SK-N-SH treated with all-trans-retinoic acid at 6 μM for 48 hours (cell line): Measurements from ENCODE around the gene ITPR2.

Experiments
- ARNTL ChIP-seq: fragments of 450-650 bp; formaldehyde crosslinking; IDR thresholded peaks from 2 replicates; pipeline ENCODE4 v1.5.0; 2020; ENCODE audit warnings: low read depth, mild to moderate bottlenecking, moderate library complexity, borderline replicate concordance
- ESRRG ChIP-seq: fragments of 250-450 bp; sonication (Bioruptor Pico); IDR thresholded peaks from 2 replicates; pipeline ENCODE4 v1.6.1; 2021; ENCODE audit warnings: mild to moderate bottlenecking
- ISL1 ChIP-seq: fragments of 250-450 bp; sonication (Bioruptor Pico); IDR thresholded peaks from 2 replicates; pipeline ENCODE4 v2.1.2; 2022; ENCODE audit warnings: mild to moderate bottlenecking, moderate library complexity
- PPARA ChIP-seq: fragments of 250-450 bp; sonication (Bioruptor Pico); IDR thresholded peaks from 2 replicates; pipeline ENCODE4 v1.5.0; 2020; ENCODE audit warnings: mild to moderate bottlenecking, borderline replicate concordance
- RARB ChIP-seq: fragments of 250-450 bp; sonication (Bioruptor Pico); IDR thresholded peaks from 2 replicates; pipeline ENCODE4 v1.8.0; 2021; ENCODE audit warnings: mild to moderate bottlenecking, moderate library complexity
- SNAI2 ChIP-seq: fragments of 250-450 bp; sonication (Bioruptor Pico); IDR thresholded peaks from 2 replicates; pipeline ENCODE4 v1.5.0; 2020; ENCODE audit warnings: mild to moderate bottlenecking, moderate library complexity
- TCF4 ChIP-seq: fragments of 250-450 bp; sonication (Bioruptor Pico); IDR thresholded peaks from 2 replicates; pipeline ENCODE4 v1.8.0; 2021; ENCODE audit warnings: mild to moderate bottlenecking, moderate library complexity, borderline replicate concordance
- TOX ChIP-seq: fragments of 250-450 bp; sonication (Bioruptor Pico); IDR thresholded peaks from 2 replicates; pipeline ENCODE4 v1.8.0; 2021; ENCODE audit warnings: mild to moderate bottlenecking, moderate library complexity, borderline replicate concordance
- ZFP3 ChIP-seq: fragments of 250-450 bp; sonication (Bioruptor Pico); IDR thresholded peaks from 2 replicates; pipeline ENCODE4 v1.5.0; 2020; ENCODE audit warnings: mild to moderate bottlenecking, moderate library complexity
- ZNF70 ChIP-seq: fragments of 450-650 bp; formaldehyde crosslinking; IDR thresholded peaks from 2 replicates; pipeline ENCODE4 v1.5.0; 2020; ENCODE audit warnings: mild to moderate bottlenecking, moderate library complexity
- TF ChIP-seq, protein P1 (sequence below): fragments of 250-450 bp; sonication (Bioruptor Pico); IDR thresholded peaks from 2 replicates; pipeline ENCODE4 v1.8.0; 2020; ENCODE audit warnings: mild to moderate bottlenecking, moderate library complexity, borderline replicate concordance
- TF ChIP-seq, protein P2 (sequence below): fragments of 250-450 bp; sonication (Bioruptor Pico); IDR thresholded peaks from 2 replicates; pipeline ENCODE4 v1.5.1; 2021; ENCODE audit warnings: mild to moderate bottlenecking, moderate library complexity
- TF ChIP-seq, protein P3 (sequence below): fragments of 250-450 bp; sonication (Bioruptor Pico); IDR thresholded peaks from 2 replicates; pipeline ENCODE4 v1.5.1; 2020; ENCODE audit warnings: low read depth, mild to moderate bottlenecking, moderate library complexity
- TF ChIP-seq, protein P4 (sequence below): fragments of 250-450 bp; sonication (Bioruptor Pico); IDR thresholded peaks from 2 replicates; pipeline ENCODE4 v1.8.0; 2021; ENCODE audit warnings: low read depth, mild to moderate bottlenecking, moderate library complexity, borderline replicate concordance

DNA sequence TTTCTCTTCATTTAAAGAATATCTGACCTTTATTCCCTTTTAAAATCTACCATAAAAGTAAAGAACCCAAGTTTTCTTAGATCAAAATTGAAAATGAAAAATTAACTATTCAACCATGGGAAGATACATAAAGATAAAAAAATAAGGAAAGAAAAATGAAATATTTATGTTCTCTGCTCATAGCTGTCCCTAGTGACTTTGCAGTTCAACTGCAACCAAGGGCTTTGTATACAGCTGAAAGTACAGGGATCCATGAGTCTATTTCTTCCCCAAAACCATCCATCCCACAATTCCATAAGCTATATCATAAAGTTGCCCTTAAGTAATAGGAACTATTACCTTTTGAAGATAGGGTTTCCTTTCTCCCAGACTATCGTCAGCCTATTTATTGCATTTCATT is 113.1 kb downstream of the ITPR2 start:
- TF ChIP-seq, protein P1, sequence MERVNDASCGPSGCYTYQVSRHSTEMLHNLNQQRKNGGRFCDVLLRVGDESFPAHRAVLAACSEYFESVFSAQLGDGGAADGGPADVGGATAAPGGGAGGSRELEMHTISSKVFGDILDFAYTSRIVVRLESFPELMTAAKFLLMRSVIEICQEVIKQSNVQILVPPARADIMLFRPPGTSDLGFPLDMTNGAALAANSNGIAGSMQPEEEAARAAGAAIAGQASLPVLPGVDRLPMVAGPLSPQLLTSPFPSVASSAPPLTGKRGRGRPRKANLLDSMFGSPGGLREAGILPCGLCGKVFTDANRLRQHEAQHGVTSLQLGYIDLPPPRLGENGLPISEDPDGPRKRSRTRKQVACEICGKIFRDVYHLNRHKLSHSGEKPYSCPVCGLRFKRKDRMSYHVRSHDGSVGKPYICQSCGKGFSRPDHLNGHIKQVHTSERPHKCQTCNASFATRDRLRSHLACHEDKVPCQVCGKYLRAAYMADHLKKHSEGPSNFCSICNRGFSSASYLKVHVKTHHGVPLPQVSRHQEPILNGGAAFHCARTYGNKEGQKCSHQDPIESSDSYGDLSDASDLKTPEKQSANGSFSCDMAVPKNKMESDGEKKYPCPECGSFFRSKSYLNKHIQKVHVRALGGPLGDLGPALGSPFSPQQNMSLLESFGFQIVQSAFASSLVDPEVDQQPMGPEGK (CRISPR knock-in tag), result no peak
- TF ChIP-seq ARNTL (CRISPR knock-in tag), result no peak
- TF ChIP-seq, protein P2, sequence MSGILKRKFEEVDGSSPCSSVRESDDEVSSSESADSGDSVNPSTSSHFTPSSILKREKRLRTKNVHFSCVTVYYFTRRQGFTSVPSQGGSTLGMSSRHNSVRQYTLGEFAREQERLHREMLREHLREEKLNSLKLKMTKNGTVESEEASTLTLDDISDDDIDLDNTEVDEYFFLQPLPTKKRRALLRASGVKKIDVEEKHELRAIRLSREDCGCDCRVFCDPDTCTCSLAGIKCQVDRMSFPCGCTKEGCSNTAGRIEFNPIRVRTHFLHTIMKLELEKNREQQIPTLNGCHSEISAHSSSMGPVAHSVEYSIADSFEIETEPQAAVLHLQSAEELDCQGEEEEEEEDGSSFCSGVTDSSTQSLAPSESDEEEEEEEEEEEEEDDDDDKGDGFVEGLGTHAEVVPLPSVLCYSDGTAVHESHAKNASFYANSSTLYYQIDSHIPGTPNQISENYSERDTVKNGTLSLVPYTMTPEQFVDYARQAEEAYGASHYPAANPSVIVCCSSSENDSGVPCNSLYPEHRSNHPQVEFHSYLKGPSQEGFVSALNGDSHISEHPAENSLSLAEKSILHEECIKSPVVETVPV (CRISPR knock-in tag), result no peak
- TF ChIP-seq TOX, result no peak
- TF ChIP-seq PPARA, result no peak
- TF ChIP-seq ISL1 (CRISPR knock-in tag), result no peak
- no peak for TF ChIP-seq ZFP3 (CRISPR knock-in tag)
- no peak for TF ChIP-seq SNAI2 (CRISPR knock-in tag)
- no peak for TF ChIP-seq ESRRG (CRISPR knock-in tag)
- TF ChIP-seq, protein P3, sequence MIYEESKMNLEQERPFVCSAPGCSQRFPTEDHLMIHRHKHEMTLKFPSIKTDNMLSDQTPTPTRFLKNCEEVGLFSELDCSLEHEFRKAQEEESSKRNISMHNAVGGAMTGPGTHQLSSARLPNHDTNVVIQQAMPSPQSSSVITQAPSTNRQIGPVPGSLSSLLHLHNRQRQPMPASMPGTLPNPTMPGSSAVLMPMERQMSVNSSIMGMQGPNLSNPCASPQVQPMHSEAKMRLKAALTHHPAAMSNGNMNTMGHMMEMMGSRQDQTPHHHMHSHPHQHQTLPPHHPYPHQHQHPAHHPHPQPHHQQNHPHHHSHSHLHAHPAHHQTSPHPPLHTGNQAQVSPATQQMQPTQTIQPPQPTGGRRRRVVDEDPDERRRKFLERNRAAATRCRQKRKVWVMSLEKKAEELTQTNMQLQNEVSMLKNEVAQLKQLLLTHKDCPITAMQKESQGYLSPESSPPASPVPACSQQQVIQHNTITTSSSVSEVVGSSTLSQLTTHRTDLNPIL (CRISPR knock-in tag), result no peak
- no peak for TF ChIP-seq ZNF70
- no peak for TF ChIP-seq RARB (CRISPR knock-in tag)
- TF ChIP-seq, protein P4, sequence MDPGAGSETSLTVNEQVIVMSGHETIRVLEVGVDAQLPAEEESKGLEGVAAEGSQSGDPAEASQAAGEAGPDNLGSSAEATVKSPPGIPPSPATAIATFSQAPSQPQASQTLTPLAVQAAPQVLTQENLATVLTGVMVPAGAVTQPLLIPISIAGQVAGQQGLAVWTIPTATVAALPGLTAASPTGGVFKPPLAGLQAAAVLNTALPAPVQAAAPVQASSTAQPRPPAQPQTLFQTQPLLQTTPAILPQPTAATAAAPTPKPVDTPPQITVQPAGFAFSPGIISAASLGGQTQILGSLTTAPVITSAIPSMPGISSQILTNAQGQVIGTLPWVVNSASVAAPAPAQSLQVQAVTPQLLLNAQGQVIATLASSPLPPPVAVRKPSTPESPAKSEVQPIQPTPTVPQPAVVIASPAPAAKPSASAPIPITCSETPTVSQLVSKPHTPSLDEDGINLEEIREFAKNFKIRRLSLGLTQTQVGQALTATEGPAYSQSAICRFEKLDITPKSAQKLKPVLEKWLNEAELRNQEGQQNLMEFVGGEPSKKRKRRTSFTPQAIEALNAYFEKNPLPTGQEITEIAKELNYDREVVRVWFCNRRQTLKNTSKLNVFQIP (CRISPR knock-in tag), result no peak
- TF ChIP-seq TCF4, result no peak
